ENCODE data around the gene GAPVD1. TPM values are rescaled to one million over a fixed set of nuclear protein-coding genes. Genes with fewer than 3 reads are reported as not detected.

Gene GAPVD1
- total RNA-seq, 3 donors from 2014 or later (not counting 1 experiment from before 2014, with no cell fraction given), result 66.1 to 83.2 (median 68.8) TPM

GRCh38 chr9:125346080-125346732 is 84.6 kb downstream of the GAPVD1 start:
- Mint-ChIP-seq H3K4me3 (no peak overlapping the region), H3K27me3 (ENCODE audit: low read depth in 2 of 2) (no peaks in the 10 kb centered on the region), H3K36me3 (peaks cover 31% of the 10 kb centered on the region), H3K4me1 (no peaks in the 10 kb centered on the region), H3K27ac (no peak overlapping the region), H3K9me3 (no peaks in the 10 kb centered on the region)
- Histone ChIP-seq H3K36me3 (ENCODE audit: control insufficient read depth, insufficient read depth, low read length) (peaks cover 73% of the 10 kb centered on the region), H3K27ac (ENCODE audit: low read length) (no peak overlapping the region), H3K27me3 (ENCODE audit: control insufficient read depth, insufficient read depth, low read length) (no peaks in the 10 kb centered on the region), H3K4me1 (ENCODE audit: control insufficient read depth, insufficient read depth, low read length) (no peaks in the 10 kb centered on the region), H3K4me3 (ENCODE audit: low read length) (no peak overlapping the region), H3K9me3 (ENCODE audit: control insufficient read depth, insufficient read depth, low read length) (no peaks in the 10 kb centered on the region)
- 100% methylated on average over 3 of the region's 3 CpGs for WGBS (ENCODE audit: insufficient coverage)
- no peak for TF ChIP-seq CTCF (IDR thresholded peaks at IDR 0.05)
- DNase-seq, result no peak
- intact Hi-C loops (cut with micrococcal nuclease), result no loop called here
- ATAC-seq, result no peak

- Histone ChIP-seq H3K4me3 (ENCODE audit: low read length) (no peak overlapping the region), H3K27me3 (ENCODE audit: control insufficient read depth, insufficient read depth, low read length) (no peaks in the 10 kb centered on the region), H3K27ac (ENCODE audit: low read length) (no peak overlapping the region), H3K36me3 (ENCODE audit: control insufficient read depth, insufficient read depth, low read length) (peaks cover 78% of the 10 kb centered on the region), H3K9me3 (ENCODE audit: control insufficient read depth, insufficient read depth, low read length) (no peaks in the 10 kb centered on the region), H3K4me1 (ENCODE audit: control insufficient read depth, insufficient read depth, low read length) (no peaks in the 10 kb centered on the region)
- H3K27me3 Mint-ChIP-seq (ENCODE audit: low read depth in 2 of 2), result no peaks in the 10 kb centered on the region
- 98% methylated on average over 11 of the region's 11 CpGs for WGBS (ENCODE audit: insufficient coverage)
- H3K4me3 Mint-ChIP-seq, result no peak overlapping the region
- no peak for DNase-seq
- TF ChIP-seq CTCF (IDR thresholded peaks at IDR 0.05), result no peak
- no peak for ATAC-seq
- no peaks in the 10 kb centered on the region for H3K9me3 Mint-ChIP-seq
- intact Hi-C loops (cut with micrococcal nuclease), result no loop called here
- H3K36me3 Mint-ChIP-seq, result peaks cover 8% of the 10 kb centered on the region
- no peaks in the 10 kb centered on the region for H3K4me1 Mint-ChIP-seq
- H3K27ac Mint-ChIP-seq, result no peak overlapping the region
These were observed 94.0 kb downstream of the GAPVD1 start for GRCh38 chr9:125355601-125356000.

GRCh38 chr9:125356032-125356431 is 94.4 kb downstream of the GAPVD1 start:
- Histone ChIP-seq H3K4me3 (ENCODE audit: low read length) (no peak overlapping the region), H3K27ac (ENCODE audit: low read length) (no peak overlapping the region), H3K27me3 (ENCODE audit: control insufficient read depth, insufficient read depth, low read length) (no peaks in the 10 kb centered on the region), H3K36me3 (ENCODE audit: control insufficient read depth, insufficient read depth, low read length) (peaks cover 78% of the 10 kb centered on the region), H3K9me3 (ENCODE audit: control insufficient read depth, insufficient read depth, low read length) (no peaks in the 10 kb centered on the region), H3K4me1 (ENCODE audit: control insufficient read depth, insufficient read depth, low read length) (no peaks in the 10 kb centered on the region)
- intact Hi-C loops (cut with micrococcal nuclease), result no loop called here
- DNase-seq, result no peak
- H3K36me3 Mint-ChIP-seq, result peaks cover 8% of the 10 kb centered on the region
- ATAC-seq, result no peak
- no peak for TF ChIP-seq CTCF (IDR thresholded peaks at IDR 0.05)
- no peaks in the 10 kb centered on the region for H3K9me3 Mint-ChIP-seq
- WGBS (ENCODE audit: insufficient coverage), result 95% methylated on average over 3 of the region's 3 CpGs
- no peaks in the 10 kb centered on the region for H3K27me3 Mint-ChIP-seq (ENCODE audit: low read depth in 2 of 2)
- H3K4me3 Mint-ChIP-seq, result no peak overlapping the region
- no peak overlapping the region for H3K27ac Mint-ChIP-seq
- H3K4me1 Mint-ChIP-seq, result no peaks in the 10 kb centered on the region

- WGBS (ENCODE audit: insufficient coverage), result no CpG with 5 or more reads among the region's 1 CpG
- Mint-ChIP-seq H3K27ac (peak overlapping the region; percentile 14 to 22), H3K4me1 (no peaks in the 10 kb centered on the region), H3K4me3 (no peak overlapping the region), H3K36me3 (peaks cover 8% of the 10 kb centered on the region), H3K9me3 (no peaks in the 10 kb centered on the region), H3K27me3 (ENCODE audit: low read depth in 2 of 2) (no peaks in the 10 kb centered on the region)
- Histone ChIP-seq H3K27ac (ENCODE audit: low read length) (no peak overlapping the region), H3K27me3 (ENCODE audit: control insufficient read depth, insufficient read depth, low read length) (no peaks in the 10 kb centered on the region), H3K9me3 (ENCODE audit: control insufficient read depth, insufficient read depth, low read length) (no peaks in the 10 kb centered on the region), H3K36me3 (ENCODE audit: control insufficient read depth, insufficient read depth, low read length) (peaks cover 75% of the 10 kb centered on the region), H3K4me3 (ENCODE audit: low read length) (no peak overlapping the region), H3K4me1 (ENCODE audit: control insufficient read depth, insufficient read depth, low read length) (no peaks in the 10 kb centered on the region)
- ATAC-seq (no peak), DNase-seq (no peak)
- TF ChIP-seq CTCF (IDR thresholded peaks at IDR 0.05), result no peak
- intact Hi-C loops (cut with micrococcal nuclease), result no loop called here
These were observed 97.4 kb downstream of the GAPVD1 start for GRCh38 chr9:125359011-125359410.
